ENCODE data around the gene PSMB7.

Gene PSMB7

GRCh38 chr9:124415102-124415851, at the start of gene PSMB7:
Gene PSMB7 (minus strand): TSS chr9:124415442. CDS start chr9:124415425, 17 bp downstream.
- DNase-seq (ENCODE audit: low spot score) (peak; percentile 93), FAIRE-seq (no peak)

GRCh38 chr9:124462739-124463138, 47.5 kb upstream of the PSMB7 start:
- FAIRE-seq (no peak), DNase-seq (ENCODE audit: low spot score) (no peak)

- DNase-seq (ENCODE audit: low spot score) (no peak), FAIRE-seq (no peak)
Observed at GRCh38 chr9:124458441-124458840, 43.2 kb upstream of the PSMB7 start.

GRCh38 chr9:124457887-124458431, 42.7 kb upstream of the PSMB7 start:
- FAIRE-seq, result no peak
- no peak for DNase-seq (ENCODE audit: low spot score)

- FAIRE-seq (no peak), DNase-seq (ENCODE audit: low spot score) (no peak)
Observed at GRCh38 chr9:124457079-124457886, 42.0 kb upstream of the PSMB7 start.

GRCh38 chr9:124456341-124457078, 41.3 kb upstream of the PSMB7 start:
- DNase-seq (ENCODE audit: low spot score) (no peak), FAIRE-seq (no peak)

GRCh38 chr9:124455820-124456219, 40.6 kb upstream of the PSMB7 start:
- no peak for FAIRE-seq

GRCh38 chr9:124454791-124455443, 39.7 kb upstream of the PSMB7 start:
- DNase-seq (ENCODE audit: low spot score) (no peak), FAIRE-seq (no peak)

More at GRCh38 chr9:124455820-124456219, 40.6 kb upstream of the PSMB7 start:
- no peak for DNase-seq (ENCODE audit: low spot score)

- DNase-seq (ENCODE audit: low spot score), result no peak
- FAIRE-seq, result no peak
Observed at GRCh38 chr9:124454296-124454695, 39.1 kb upstream of the PSMB7 start.

- no peak for DNase-seq (ENCODE audit: low spot score)
- no peak for FAIRE-seq
Observed at GRCh38 chr9:124453586-124454191, 38.4 kb upstream of the PSMB7 start.

GRCh38 chr9:124452841-124453585, 37.8 kb upstream of the PSMB7 start:
- DNase-seq (ENCODE audit: low spot score) (no peak), FAIRE-seq (no peak)

GRCh38 chr9:124452326-124452725, 37.1 kb upstream of the PSMB7 start:
- DNase-seq (ENCODE audit: low spot score) (no peak), FAIRE-seq (no peak)

- DNase-seq (ENCODE audit: low spot score), result no peak
- FAIRE-seq, result no peak
Observed at GRCh38 chr9:124450931-124451661, 35.9 kb upstream of the PSMB7 start.

- FAIRE-seq, result no peak
Observed at GRCh38 chr9:124450241-124450924, 35.1 kb upstream of the PSMB7 start, which contains the start of gene ADGRD2. Gene ADGRD2 (plus strand): TSS chr9:124450451. CDS start chr9:124451667, 1,216 bp downstream.

GRCh38 chr9:124449381-124450151, 34.3 kb upstream of the PSMB7 start:
- no peak for DNase-seq (ENCODE audit: low spot score)
- FAIRE-seq, result no peak

More at GRCh38 chr9:124450241-124450924, 35.1 kb upstream of the PSMB7 start, which contains the start of gene ADGRD2:
- no peak for DNase-seq (ENCODE audit: low spot score)

GRCh38 chr9:124448019-124448418, 32.8 kb upstream of the PSMB7 start:
- DNase-seq (ENCODE audit: low spot score), result no peak
- no peak for FAIRE-seq

- FAIRE-seq, result no peak
Observed at GRCh38 chr9:124447297-124447661, 32.0 kb upstream of the PSMB7 start.

GRCh38 chr9:124444166-124444565, 28.9 kb upstream of the PSMB7 start:
- no peak for DNase-seq (ENCODE audit: low spot score)
- FAIRE-seq, result no peak

More at GRCh38 chr9:124447297-124447661, 32.0 kb upstream of the PSMB7 start:
- no peak for DNase-seq (ENCODE audit: low spot score)

All from urothelium cell line (cell line).